Kidney glomerular epithelial cell (primary cell): Measurements from ENCODE around the gene KRTCAP2.
"Not testable (repeated sequence)": the region's sequence is repeated elsewhere in the genome, so short reads cannot be mapped to it uniquely, and the experiment has no call there.

ENCODE experiments used
- DNase-seq: peaks from one replicate; lab custom pipeline; 2025; lab: John Stamatoyannopoulos, UW

Gene KRTCAP2

GRCh38 chr1:155168456-155169210, 4.5 kb downstream of the KRTCAP2 start:
- no peak for DNase-seq

- DNase-seq: not testable (repeated sequence)
Observed at GRCh38 chr1:155168105-155168445, 5.0 kb downstream of the KRTCAP2 start.

- DNase-seq: peak; percentile 83
Observed at GRCh38 chr1:155167166-155168104, 5.7 kb downstream of the KRTCAP2 start.

- no peak for DNase-seq
Observed at GRCh38 chr1:155166471-155167165, 6.5 kb downstream of the KRTCAP2 start.

- no peak for DNase-seq
Observed at GRCh38 chr1:155166051-155166470, 7.0 kb downstream of the KRTCAP2 start.

GRCh38 chr1:155164625-155165024, 8.5 kb downstream of the KRTCAP2 start:
- DNase-seq: not testable (repeated sequence)

GRCh38 chr1:155163785-155164184, 9.3 kb downstream of the KRTCAP2 start:
- DNase-seq: not testable (repeated sequence)

- DNase-seq: not testable (repeated sequence)
Observed at GRCh38 chr1:155162631-155163030, 10.5 kb downstream of the KRTCAP2 start.

GRCh38 chr1:155160128-155160527, 13.0 kb downstream of the KRTCAP2 start:
- no peak for DNase-seq

GRCh38 chr1:155158991-155159390, 14.1 kb downstream of the KRTCAP2 start:
- DNase-seq: no peak

GRCh38 chr1:155155996-155156643, 17.0 kb downstream of the KRTCAP2 start:
- not testable (repeated sequence) for DNase-seq

- DNase-seq: no peak
Observed at GRCh38 chr1:155145491-155145890, 27.6 kb downstream of the KRTCAP2 start.

- no peak for DNase-seq
Observed at GRCh38 chr1:155141749-155142148, 31.4 kb downstream of the KRTCAP2 start.

GRCh38 chr1:155140630-155140953, 32.5 kb downstream of the KRTCAP2 start:
- DNase-seq: no peak

GRCh38 chr1:155139895-155140629, 33.0 kb downstream of the KRTCAP2 start, which contains the start of gene DPM3:
TSS of gene DPM3 (minus strand) at chr1:155140531. CDS start at chr1:155140240, 291 bp downstream.
- peak; percentile 85 for DNase-seq

GRCh38 chr1:155137154-155137949, 35.8 kb downstream of the KRTCAP2 start:
- no peak for DNase-seq

- no peak for DNase-seq
Observed at GRCh38 chr1:155136748-155137147, 36.4 kb downstream of the KRTCAP2 start.

GRCh38 chr1:155135415-155136028, 37.6 kb downstream of the KRTCAP2 start, which contains the start of gene SLC50A1:
TSS of gene SLC50A1 (plus strand) at chr1:155135852. CDS start at chr1:155135912, 60 bp downstream.
- DNase-seq: peak; percentile 82

GRCh38 chr1:155134880-155135414, 38.2 kb downstream of the KRTCAP2 start:
- DNase-seq: peak; percentile 98
